IMR-90 (cell line): ENCODE measurements around the gene NPEPL1. TPM values are rescaled to one million over a fixed set of nuclear protein-coding genes. Genes with fewer than 3 reads are reported as not detected.

Experiments used
- ATAC-seq: fragments of 200-7000 bp; cut with Tn5 transposase; 2 replicates; pipeline ENCODE4 v1.9.1; 2020; ENCODE audit warnings: low read depth, mild to moderate bottlenecking, moderate library complexity
- BruUV-seq: library from RNA; stranded (reverse); fragments of 400-500 nt; replicated peaks from 2 replicates; lab custom pipeline; 2021; lab: Mats Ljungman, UMichigan
- CTCF ChIA-PET: fragments of 300-600 bp; formaldehyde crosslinking; extraction: SDS; loops from one replicate; lab custom pipeline; 2021; ENCODE audit warnings: antibody characterized with exemption; lab: Yijun Ruan, JAX
- POLR2A ChIA-PET: fragments of 300-600 bp; sonication (Branson Sonifier 250); formaldehyde crosslinking; loops from one replicate; lab custom pipeline; 2022; ENCODE audit warnings: antibody characterized with exemption; ENCODE audit not compliant: unreplicated experiment; lab: Charles Lee
- DNase-seq: peaks from one replicate; pipeline ENCODE4 v3.0.0; 2013
- H2AFZ ChIP-seq: replicated peaks from 2 replicates; pipeline ENCODE3; 2013; ENCODE audit warnings: low read length, mild to moderate bottlenecking; ENCODE audit not compliant: poor library complexity
- H2AK5ac ChIP-seq: 2 replicates; pipeline ENCODE4 v1.6.1; 2013; ENCODE audit warnings: low read depth, low read length, inconsistent platforms
- H2AK9ac ChIP-seq: replicated peaks from 2 replicates; pipeline ENCODE3; 2013; ENCODE audit warnings: mild to moderate bottlenecking, low read depth, low read length, moderate library complexity; ENCODE audit not compliant: poor library complexity
- H2BK120ac ChIP-seq: 2 replicates; pipeline ENCODE4 v1.6.1; 2013; ENCODE audit warnings: low read depth, low read length, inconsistent platforms
- H2BK15ac ChIP-seq: 3 replicates; pipeline ENCODE4 v1.6.1; 2013; ENCODE audit warnings: low read depth, low read length, inconsistent platforms
- H2BK20ac ChIP-seq: 2 replicates; pipeline ENCODE4 v1.6.1; 2013; ENCODE audit warnings: low read depth, mild to moderate bottlenecking, inconsistent platforms, low read length, moderate library complexity
- H2BK5ac ChIP-seq: 2 replicates; pipeline ENCODE4 v1.6.1; 2013; ENCODE audit warnings: mild to moderate bottlenecking, low read depth, low read length, inconsistent platforms; ENCODE audit not compliant: poor library complexity, severe bottlenecking
- H3K14ac ChIP-seq: replicated peaks from 2 replicates; pipeline ENCODE4 v1.6.1; 2013; ENCODE audit warnings: low read depth, low read length, inconsistent platforms
- H3K18ac ChIP-seq: 2 replicates; pipeline ENCODE4 v1.6.1; 2013; ENCODE audit warnings: low read depth, low read length, control low read depth
- H3K23ac ChIP-seq: 2 replicates; pipeline ENCODE4 v1.6.1; 2013; ENCODE audit warnings: low read depth, low read length, inconsistent platforms
- H3K27ac ChIP-seq: 2 replicates; pipeline ENCODE4 v1.5.1; 2013; ENCODE audit warnings: mild to moderate bottlenecking, control low read depth, low read length; ENCODE audit not compliant: insufficient read depth
- H3K27me3 ChIP-seq: 2 replicates; pipeline ENCODE4 v1.6.1; 2013; ENCODE audit warnings: low read length; ENCODE audit not compliant: control insufficient read depth, insufficient read depth
- H3K36me3 ChIP-seq: 2 replicates; pipeline ENCODE4 v1.6.1; 2013; ENCODE audit warnings: low read length, mixed read lengths; ENCODE audit not compliant: control insufficient read depth, insufficient read depth
- H3K4ac ChIP-seq: 2 replicates; pipeline ENCODE4 v1.6.1; 2013; ENCODE audit warnings: low read depth, low read length, inconsistent platforms
- H3K4me1 ChIP-seq: 2 replicates; pipeline ENCODE4 v1.6.1; 2013; ENCODE audit warnings: low read length, mixed read lengths; ENCODE audit not compliant: control insufficient read depth, insufficient read depth
- H3K4me2 ChIP-seq: 2 replicates; pipeline ENCODE4 v1.6.1; 2013; ENCODE audit warnings: low read depth, mild to moderate bottlenecking, control low read depth, low read length, moderate library complexity
- H3K4me3 ChIP-seq: 2 replicates; pipeline ENCODE4 v1.5.1; 2013; ENCODE audit warnings: low read depth, mild to moderate bottlenecking, control low read depth, low read length, moderate library complexity; ENCODE audit not compliant: insufficient read depth
- H3K56ac ChIP-seq: 2 replicates; pipeline ENCODE4 v1.6.1; 2013; ENCODE audit warnings: low read length, inconsistent platforms; ENCODE audit not compliant: insufficient read depth; ENCODE audit errors: extremely low read depth
- H3K79me1 ChIP-seq, 2 experiments: 2 replicates each; pipeline ENCODE4 v1.6.1; 2013; ENCODE audit warnings: low read length in 2 of 2, inconsistent platforms in 1 of 2, low read depth in 1 of 2
- H3K9ac ChIP-seq: 2 replicates; pipeline ENCODE4 v1.6.1; 2013; ENCODE audit warnings: low read depth, low read length, control low read depth
- H3K9me1 ChIP-seq: 2 replicates; pipeline ENCODE4 v1.6.1; 2013; ENCODE audit warnings: low read length, inconsistent platforms; ENCODE audit not compliant: insufficient read depth
- H3K9me3 ChIP-seq: 2 replicates; pipeline ENCODE4 v1.6.1; 2013; ENCODE audit warnings: low read length; ENCODE audit not compliant: control insufficient read depth, insufficient read depth
- H4K20me1 ChIP-seq: 2 replicates; pipeline ENCODE4 v1.6.1; 2013; ENCODE audit warnings: low read length, inconsistent platforms; ENCODE audit not compliant: insufficient read depth
- H4K5ac ChIP-seq: 2 replicates; pipeline ENCODE4 v1.6.1; 2013; ENCODE audit warnings: mild to moderate bottlenecking, low read depth, low read length, control low read depth
- H4K8ac ChIP-seq, 2 experiments: 2 replicates each; pipeline ENCODE4 v1.6.1; 2013; ENCODE audit warnings: low read depth in 2 of 2, low read length in 2 of 2, control low read depth in 1 of 2, inconsistent platforms in 1 of 2
- H4K91ac ChIP-seq: 2 replicates; pipeline ENCODE4 v1.6.1; 2013; ENCODE audit warnings: low read depth, low read length, inconsistent platforms; ENCODE audit not compliant: insufficient read depth
- BHLHE40 ChIP-seq: fragments of 150-350 bp; IDR thresholded peaks from 2 replicates; pipeline ENCODE4 v1.6.1; 2016; ENCODE audit warnings: mild to moderate bottlenecking, low read depth, low read length
- CEBPB ChIP-seq: IDR thresholded peaks from 2 replicates; pipeline ENCODE4 v1.6.1; 2012; ENCODE audit warnings: low read depth, low read length, improper control_type of control experiment
- CHD1 ChIP-seq: IDR thresholded peaks from 2 replicates; pipeline ENCODE4 v1.6.1; 2012; ENCODE audit warnings: low read depth, low read length, improper control_type of control experiment
- CTCF ChIP-seq: conservative IDR thresholded peaks from 2 replicates; pipeline ENCODE4 v1.5.1; 2012; ENCODE audit warnings: mild to moderate bottlenecking, low read depth, low read length, improper control_type of control experiment
- FOS ChIP-seq: fragments of 150-350 bp; IDR thresholded peaks from 2 replicates; pipeline ENCODE4 v1.6.1; 2016; ENCODE audit warnings: low read depth, low read length
- MAFK ChIP-seq: IDR thresholded peaks from 2 replicates; pipeline ENCODE4 v1.6.1; 2012; ENCODE audit warnings: low read depth, low read length, improper control_type of control experiment
- MXI1 ChIP-seq: IDR thresholded peaks from 2 replicates; pipeline ENCODE4 v1.6.1; 2012; ENCODE audit warnings: low read depth, mild to moderate bottlenecking, low read length, moderate library complexity, borderline replicate concordance
- NFE2L2 ChIP-seq: fragments of 150-350 bp; IDR thresholded peaks from 2 replicates; pipeline ENCODE4 v1.6.1; 2016; ENCODE audit warnings: low read depth, mild to moderate bottlenecking, low read length
- POLR2A ChIP-seq: IDR thresholded peaks from 2 replicates; pipeline ENCODE4 v1.6.1; 2012; ENCODE audit warnings: mild to moderate bottlenecking, low read depth, low read length
- RAD21 ChIP-seq: IDR thresholded peaks from 2 replicates; pipeline ENCODE4 v1.6.1; 2012; ENCODE audit warnings: low read length, improper control_type of control experiment
- RCOR1 ChIP-seq: IDR thresholded peaks from 2 replicates; pipeline ENCODE4 v1.6.1; 2012; ENCODE audit warnings: mild to moderate bottlenecking, low read length, improper control_type of control experiment; ENCODE audit not compliant: insufficient replicate concordance
- RFX5 ChIP-seq: IDR thresholded peaks from 2 replicates; pipeline ENCODE4 v1.8.0; 2012; ENCODE audit warnings: low read depth, mild to moderate bottlenecking, low read length, moderate library complexity
- SMC3 ChIP-seq: fragments of 150-350 bp; IDR thresholded peaks from 2 replicates; pipeline ENCODE4 v1.6.1; 2016; ENCODE audit warnings: low read depth, mild to moderate bottlenecking, antibody characterized with exemption, low read length, moderate library complexity
- WGBS, 2 experiments: methylation state at CpG; one replicate each; pipeline versions ENCODE4 v1.1.5 to v1.1.7; 2013; ENCODE audit warnings: missing lambda C conversion rate in 2 of 2; ENCODE audit not compliant: insufficient read length in 1 of 2; ENCODE audit errors: extremely low coverage in 2 of 2; 5-methylcytosine and 5-hydroxymethylcytosine counted together
- dilution Hi-C: fragments of 300-500 bp; cut with HindIII; formaldehyde crosslinking; loops from one replicate; pipeline ENCODE4 v1.14.3; 2018; ENCODE audit warnings: low sequenced_read_pairs; ENCODE audit not compliant: unreplicated experiment
- in situ Hi-C: fragments of 300-500 bp; cut with MboI; formaldehyde crosslinking; loops from 3 replicates; pipeline ENCODE4 v1.14.3; 2019; ENCODE audit warnings: low sequenced_read_pairs, inconsistent platforms, mixed read lengths
- intact Hi-C: fragments of 100-400 bp; cut with micrococcal nuclease; formaldehyde crosslinking; loops from 2 replicates; pipeline ENCODE4 v1.10.0; 2022
- polyA plus RNA-seq, 3 experiments: library from polyadenylated mRNA; depleted of rRNA; stranded (reverse); fragments of >200 nt; gene quantifications; 2 replicates each; pipeline ENCODE4 v1.2.3, GENCODE V29; 2012; ENCODE audit warnings: low replicate concordance in 1 of 3
- total RNA-seq: library from RNA; depleted of rRNA; stranded (reverse); fragments of >200 nt; gene quantifications from 2 replicates; pipeline ENCODE4 v1.2.3, GENCODE V29; 2012
- TF ChIP-seq, protein P1 (sequence below): fragments of 150-350 bp; IDR thresholded peaks from 2 replicates; pipeline ENCODE4 v1.6.1; 2016; ENCODE audit warnings: low read depth, mild to moderate bottlenecking, low read length, moderate library complexity, borderline replicate concordance

Gene NPEPL1
- total and polyA plus RNA-seq, 2 of the 4 experiments (the other 2 are of a cell fraction): 6.3 to 10.4 TPM

GRCh38 chr20:58655328-58656107 is 37.1 kb upstream of the NPEPL1 start:
- dilution Hi-C loops: loop anchor here (25.0 kb wide), 1 partner anchor 418 kb away; the partner anchor contains the start of gene ANKRD60
- no peak overlapping the region for H3K18ac ChIP-seq
- H3K14ac ChIP-seq: no peak overlapping the region
- H3K4ac ChIP-seq: no peak overlapping the region
- peak overlapping the region; percentile 73 for H3K23ac ChIP-seq
- H2BK15ac ChIP-seq: no peak overlapping the region
- no peaks in the 10 kb centered on the region for H3K36me3 ChIP-seq
- no peak overlapping the region for H2AFZ ChIP-seq
- no peak overlapping the region for H2AK9ac ChIP-seq
- no peak overlapping the region; the same call in 1 of the 2 replicates for H4K5ac ChIP-seq
- H2BK5ac ChIP-seq: no peak overlapping the region
- in situ Hi-C loops: loop anchor here (10.0 kb wide), 1 partner anchor 421 kb away; no protein-coding TSS in a partner anchor
- no TSS peak for BruUV-seq
- no peak overlapping the region for H3K56ac ChIP-seq
- H2BK20ac ChIP-seq: no peak overlapping the region
- H2AK5ac ChIP-seq: no peak overlapping the region
- H3K9me1 ChIP-seq: no peaks in the 10 kb centered on the region
- DNase-seq: no peak
- no peak overlapping the region for H3K4me3 ChIP-seq
- ChIA-PET CTCF (interaction anchor here (0.7 to 1.3 kb wide), 3 partner anchors 9 to 17 kb away, joined by 3 to 4 read pairs (median 3); no protein-coding TSS in a partner anchor), POLR2A (interaction anchor here (0.7 kb wide), 1 partner anchor 8 kb away, joined by 3 read pairs; no protein-coding TSS in a partner anchor)
- peaks cover 20% of the 10 kb centered on the region; the same call in 1 of the 2 replicates for H4K20me1 ChIP-seq
- intact Hi-C loops: loop anchor here (10.0 kb wide), 1 partner anchor 341 kb away; no protein-coding TSS in a partner anchor
- no peak for TF ChIP-seq RCOR1
- no peak for TF ChIP-seq RAD21
- no peak for TF ChIP-seq MAFK
- TF ChIP-seq NFE2L2: no peak
- no peak for TF ChIP-seq CHD1
- no peak for TF ChIP-seq FOS
- no peak for TF ChIP-seq RFX5
- TF ChIP-seq, protein P1, sequence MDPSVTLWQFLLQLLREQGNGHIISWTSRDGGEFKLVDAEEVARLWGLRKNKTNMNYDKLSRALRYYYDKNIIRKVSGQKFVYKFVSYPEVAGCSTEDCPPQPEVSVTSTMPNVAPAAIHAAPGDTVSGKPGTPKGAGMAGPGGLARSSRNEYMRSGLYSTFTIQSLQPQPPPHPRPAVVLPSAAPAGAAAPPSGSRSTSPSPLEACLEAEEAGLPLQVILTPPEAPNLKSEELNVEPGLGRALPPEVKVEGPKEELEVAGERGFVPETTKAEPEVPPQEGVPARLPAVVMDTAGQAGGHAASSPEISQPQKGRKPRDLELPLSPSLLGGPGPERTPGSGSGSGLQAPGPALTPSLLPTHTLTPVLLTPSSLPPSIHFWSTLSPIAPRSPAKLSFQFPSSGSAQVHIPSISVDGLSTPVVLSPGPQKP: no peak
- TF ChIP-seq CTCF: no peak
- no peak for TF ChIP-seq CEBPB
- no peak for TF ChIP-seq POLR2A
- no peak for TF ChIP-seq MXI1
- no peak for TF ChIP-seq SMC3
- TF ChIP-seq BHLHE40: no peak
- peaks cover 20 to 56% of the 10 kb centered on the region in 2 experiments for H3K79me1 ChIP-seq
- peaks cover 4% of the 10 kb centered on the region for H3K4me1 ChIP-seq
- no peaks in the 10 kb centered on the region for H3K9me3 ChIP-seq
- H2BK120ac ChIP-seq: no peak overlapping the region
- peak overlapping the region; percentile 22 for H3K4me2 ChIP-seq
- no peak overlapping the region for H4K8ac ChIP-seq
- no peak overlapping the region for H4K91ac ChIP-seq
- WGBS, 2 experiments: 40% methylated on average over 2 of the region's 6 CpGs; no CpG with 5 or more reads in 1 of the 2 experiments
- H3K27me3 ChIP-seq: no peaks in the 10 kb centered on the region
- H3K27ac ChIP-seq: no peak overlapping the region
- no peak for ATAC-seq
- H3K9ac ChIP-seq: no peak overlapping the region
